GM18502 (cell line): ENCODE measurements around the gene AKAP9.
"Not testable (repeated sequence)": the region's sequence is repeated elsewhere in the genome, so short reads cannot be mapped to it uniquely, and the experiment has no call there.

Source experiments
- ATAC-seq: cut with Tn5 transposase; IDR thresholded peaks from one replicate; pipeline ENCODE4 v1.9.1; 2021; ENCODE audit warnings: mild to moderate bottlenecking; ENCODE audit not compliant: unreplicated experiment, poor library complexity

The AKAP9 gene

GRCh38 chr7:92119213-92119759 is 178.6 kb downstream of the AKAP9 start:
- no peak for ATAC-seq

DNA sequence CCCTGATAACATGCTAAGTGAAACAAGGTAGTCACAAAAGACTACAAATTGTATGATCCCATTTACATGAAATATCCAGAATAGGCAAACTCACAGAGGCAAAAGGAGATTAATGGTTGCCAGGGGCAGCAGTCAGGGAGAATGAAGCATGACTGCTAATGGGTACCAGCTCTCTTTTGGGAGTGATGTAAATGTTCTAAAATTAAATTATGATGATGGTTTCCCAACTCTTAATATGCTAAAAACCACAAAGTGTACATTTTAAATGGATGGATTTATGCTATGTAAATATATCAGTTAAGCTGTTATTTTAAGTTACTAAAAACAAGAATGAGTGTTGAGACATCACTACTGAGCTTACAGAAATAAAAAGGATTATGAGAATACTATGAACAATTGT is 181.0 kb downstream of the AKAP9 start:
- ATAC-seq: no peak

- no peak for ATAC-seq
Observed at GRCh38 chr7:92131093-92131492, 190.4 kb downstream of the AKAP9 start.

- ATAC-seq: no peak
Observed at GRCh38 chr7:92131764-92132330, 191.2 kb downstream of the AKAP9 start.

GRCh38 chr7:92133133-92133736 is 192.6 kb downstream of the AKAP9 start:
- ATAC-seq: peak; percentile 25

- ATAC-seq: peak; percentile 29
Observed at GRCh38 chr7:92133737-92134270, 193.1 kb downstream of the AKAP9 start.

DNA sequence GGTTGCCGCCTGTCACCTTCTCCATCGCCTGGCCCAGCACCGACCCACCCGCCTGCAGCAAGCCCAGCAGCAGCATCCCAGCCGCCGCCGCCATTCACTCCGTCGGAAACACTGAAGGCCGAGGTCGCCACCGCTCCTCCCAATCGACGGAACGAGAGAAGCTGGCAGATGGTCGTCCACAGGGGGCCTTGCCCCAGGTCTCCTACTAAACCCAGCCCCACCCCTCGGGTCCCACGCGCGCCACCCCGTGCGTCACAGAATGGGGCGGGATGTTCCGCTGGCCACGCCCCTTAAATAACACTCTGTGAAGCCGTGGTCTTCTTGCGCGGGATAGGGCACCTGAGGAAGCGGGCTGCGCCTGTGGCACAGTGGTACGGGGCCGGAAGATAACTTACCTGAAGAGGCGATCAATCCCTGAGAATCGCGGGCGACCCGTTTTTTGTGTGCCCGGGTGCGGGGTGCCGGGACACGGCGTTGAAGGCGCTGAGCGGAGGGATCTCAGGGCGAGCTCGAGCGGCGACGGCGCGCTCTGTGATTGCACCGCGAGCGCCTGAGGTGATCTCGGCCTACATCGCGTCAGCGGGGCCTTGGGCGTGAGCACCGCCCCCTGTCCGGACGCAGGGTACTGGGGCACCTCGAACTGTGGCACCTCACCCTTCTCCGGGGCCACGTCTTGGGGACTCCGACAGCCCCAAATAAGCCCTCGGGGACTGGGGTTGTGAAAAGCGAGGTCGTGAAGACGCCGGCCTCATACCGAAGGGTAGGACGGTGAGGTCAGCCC is 193.8 kb downstream of the AKAP9 start, which contains the start of gene CYP51A1:
Gene CYP51A1, minus strand, starts transcription at position 207 of the 781 bp plus-strand sequence. Its CDS starts 113 bp downstream, at position 94.
- peak; percentile 91 for ATAC-seq

GRCh38 chr7:92135052-92135889 is 194.6 kb downstream of the AKAP9 start:
- no peak for ATAC-seq

- ATAC-seq: no peak
Observed at GRCh38 chr7:92137557-92137956, 196.9 kb downstream of the AKAP9 start.

DNA sequence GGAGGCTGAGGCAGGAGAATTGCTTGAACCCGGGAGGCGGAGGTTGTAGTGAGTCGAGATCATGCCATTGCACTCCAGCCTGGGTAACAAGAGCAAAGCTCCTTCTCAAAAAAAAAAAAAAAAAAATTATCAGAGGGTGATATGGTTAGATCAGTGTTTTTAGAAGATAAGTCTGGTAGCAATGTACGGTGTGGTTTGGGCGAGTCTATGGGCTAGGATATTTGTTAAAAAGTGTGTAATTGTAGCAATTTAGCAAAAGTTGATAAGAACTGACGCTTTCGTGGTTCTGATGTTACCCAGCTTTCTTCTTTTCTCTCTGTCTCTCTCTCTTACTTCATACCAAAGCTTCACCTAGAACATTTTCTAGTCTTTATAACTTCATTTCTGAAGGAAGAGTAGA is 200.5 kb downstream of the AKAP9 start:
- no peak for ATAC-seq

DNA sequence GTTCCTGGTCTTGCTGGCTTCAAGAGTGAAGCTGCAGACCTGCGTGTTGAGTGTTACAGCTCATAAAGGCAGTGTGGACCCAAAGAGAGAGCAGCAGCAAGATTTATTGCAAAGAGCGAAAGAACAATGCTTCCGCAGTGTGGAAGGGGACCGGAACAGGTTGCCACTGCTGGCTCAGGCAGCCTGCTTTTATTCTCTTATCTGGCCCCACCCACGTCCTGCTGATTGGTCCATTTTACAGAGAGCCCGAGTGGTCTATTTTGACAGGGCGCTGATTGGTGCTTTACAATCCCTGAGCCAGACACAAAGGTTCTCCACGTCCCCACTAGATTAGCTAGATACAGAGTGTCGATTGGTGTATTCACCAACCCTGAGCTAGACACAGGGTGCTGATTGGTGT is 202.1 kb downstream of the AKAP9 start:
- ATAC-seq: not testable (repeated sequence)

GRCh38 chr7:92143192-92143880 is 202.7 kb downstream of the AKAP9 start:
- ATAC-seq: not testable (repeated sequence)

DNA sequence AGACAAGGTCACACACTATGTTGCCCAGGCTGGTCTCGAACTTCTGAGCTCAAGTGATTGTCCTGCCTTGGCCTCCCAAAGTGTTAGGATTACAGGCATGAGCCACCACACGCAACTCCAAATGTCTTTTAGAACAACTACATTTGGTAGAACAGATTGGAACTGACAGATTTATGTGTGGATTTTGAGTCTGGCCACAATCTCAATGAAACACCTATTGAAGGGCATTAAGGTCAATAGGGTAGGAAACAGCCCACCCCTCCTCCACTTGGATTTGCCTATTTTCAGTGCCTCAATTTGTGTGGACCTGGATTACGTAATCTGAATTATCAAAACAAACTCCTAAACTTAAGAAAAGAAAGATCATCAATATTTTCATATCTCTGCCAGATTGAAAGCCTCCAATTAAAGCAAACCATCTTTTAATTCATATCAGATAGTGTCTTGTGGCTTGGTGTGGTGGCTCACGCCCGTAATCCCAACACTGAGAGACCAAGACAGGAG is 209.1 kb downstream of the AKAP9 start:
- no peak for ATAC-seq

DNA sequence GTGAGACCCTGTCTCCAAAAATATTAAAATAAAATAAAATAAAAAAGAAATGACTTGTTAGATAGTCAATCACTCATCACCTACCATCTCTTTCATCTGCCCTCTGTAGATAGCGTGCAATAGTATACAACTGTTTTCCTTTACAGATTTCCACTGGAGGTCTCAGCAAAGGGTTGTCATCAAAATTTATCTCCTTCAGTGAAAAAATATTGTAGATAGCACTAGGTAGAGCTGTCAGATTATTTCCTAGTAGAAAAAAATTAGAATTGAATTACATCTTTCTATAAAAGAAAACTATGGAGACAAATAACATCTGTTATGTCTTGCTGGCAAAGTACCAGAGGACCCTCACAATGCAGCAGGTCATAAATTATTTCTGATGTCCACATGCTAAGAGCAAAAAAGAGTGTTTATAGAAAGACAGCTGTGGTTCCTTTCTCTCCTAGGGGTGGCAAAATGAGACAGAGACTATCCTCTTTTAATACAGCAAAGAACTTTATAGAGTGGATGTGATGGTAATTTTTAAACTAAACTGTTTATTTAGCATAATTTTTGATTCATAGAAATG is 209.9 kb downstream of the AKAP9 start:
- ATAC-seq: no peak

- no peak for ATAC-seq
Observed at GRCh38 chr7:92155108-92155739, 214.6 kb downstream of the AKAP9 start.

DNA sequence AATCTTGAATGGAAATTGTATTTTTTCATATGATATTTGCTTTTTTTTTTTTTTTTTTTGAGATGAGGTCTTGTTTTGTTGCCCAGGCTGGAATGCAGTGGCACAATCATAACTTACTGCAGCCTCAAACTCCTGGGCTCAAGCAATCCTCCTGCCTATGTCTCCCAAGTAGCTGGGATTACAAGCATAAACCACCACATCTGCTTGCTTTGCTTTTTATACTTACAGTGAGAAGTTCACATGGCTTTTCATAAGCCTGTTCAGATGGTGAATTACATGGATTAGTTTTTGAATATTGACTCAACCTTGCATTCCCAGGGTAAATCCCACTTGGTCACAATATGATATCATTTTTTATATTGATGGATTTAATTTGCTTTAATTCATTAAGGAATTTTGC is 216.3 kb downstream of the AKAP9 start:
- no peak for ATAC-seq

DNA sequence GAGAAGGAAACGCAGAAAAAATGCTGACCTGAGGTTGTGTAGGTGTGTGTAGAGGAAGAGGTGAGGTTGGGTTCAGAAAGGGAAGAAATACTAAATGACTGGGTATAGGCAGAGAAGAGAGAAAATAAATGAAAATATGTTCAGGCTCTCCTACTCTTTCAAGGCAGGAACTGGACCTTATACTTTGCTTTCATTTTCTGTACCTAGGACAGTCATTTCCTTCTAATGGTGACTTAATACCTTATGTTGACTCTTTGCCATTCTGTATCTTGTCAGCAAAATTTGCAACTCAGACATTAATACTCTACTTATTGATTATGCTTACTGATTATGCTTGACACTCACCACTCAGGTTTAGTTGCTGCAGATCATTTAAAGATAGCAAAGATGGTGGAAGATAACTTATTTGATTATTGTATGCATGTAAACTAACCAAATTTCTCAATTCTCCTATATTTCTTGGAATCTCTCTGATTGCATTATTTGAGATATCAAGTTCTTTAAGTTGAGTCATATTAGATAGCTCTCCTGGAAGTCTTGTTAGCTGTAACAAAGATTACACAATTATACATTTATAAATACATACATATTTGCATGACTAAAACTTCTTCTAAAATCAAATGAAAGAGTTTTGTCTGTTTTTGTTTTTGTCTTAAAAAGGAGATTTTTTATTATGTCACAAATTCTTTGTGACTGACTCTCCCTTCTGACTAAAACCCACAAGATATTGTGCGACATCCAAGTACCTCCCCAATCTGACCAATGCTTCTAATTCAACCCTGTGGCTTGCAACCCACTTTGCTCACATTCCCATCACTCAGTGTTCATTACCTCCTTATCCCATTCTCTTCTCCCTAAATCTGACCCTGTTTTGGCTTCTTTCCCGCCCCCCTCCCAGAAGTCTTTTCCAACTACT is 218.3 kb downstream of the AKAP9 start:
- ATAC-seq: peak; percentile 77
